Stomach (tissue), 4 donors: ENCODE measurements around the gene CCDC158.

ENCODE experiments used
- POLR2A ChIP-seq, 4 donors: fragments of 450-650 bp; IDR thresholded peaks; one replicate each; pipeline ENCODE4 v1.6.1; 2016; ENCODE audit warnings: antibody characterized with exemption in 4 of 4, control low read depth in 2 of 4, mild to moderate bottlenecking in 1 of 4, moderate library complexity in 1 of 4
- TF ChIP-seq, protein P1 (sequence below), 7 experiments: fragments of 450-650 bp in 4 of 7; fragments of 200-600 bp in 3 of 7; sonication (generic) in 3 of 7; IDR thresholded peaks; one replicate each; pipeline ENCODE4 v1.5.1; 2016 to 2019; ENCODE audit warnings: antibody characterized with exemption in 7 of 7, control low read depth in 2 of 7, mild to moderate bottlenecking in 1 of 7

DNA sequence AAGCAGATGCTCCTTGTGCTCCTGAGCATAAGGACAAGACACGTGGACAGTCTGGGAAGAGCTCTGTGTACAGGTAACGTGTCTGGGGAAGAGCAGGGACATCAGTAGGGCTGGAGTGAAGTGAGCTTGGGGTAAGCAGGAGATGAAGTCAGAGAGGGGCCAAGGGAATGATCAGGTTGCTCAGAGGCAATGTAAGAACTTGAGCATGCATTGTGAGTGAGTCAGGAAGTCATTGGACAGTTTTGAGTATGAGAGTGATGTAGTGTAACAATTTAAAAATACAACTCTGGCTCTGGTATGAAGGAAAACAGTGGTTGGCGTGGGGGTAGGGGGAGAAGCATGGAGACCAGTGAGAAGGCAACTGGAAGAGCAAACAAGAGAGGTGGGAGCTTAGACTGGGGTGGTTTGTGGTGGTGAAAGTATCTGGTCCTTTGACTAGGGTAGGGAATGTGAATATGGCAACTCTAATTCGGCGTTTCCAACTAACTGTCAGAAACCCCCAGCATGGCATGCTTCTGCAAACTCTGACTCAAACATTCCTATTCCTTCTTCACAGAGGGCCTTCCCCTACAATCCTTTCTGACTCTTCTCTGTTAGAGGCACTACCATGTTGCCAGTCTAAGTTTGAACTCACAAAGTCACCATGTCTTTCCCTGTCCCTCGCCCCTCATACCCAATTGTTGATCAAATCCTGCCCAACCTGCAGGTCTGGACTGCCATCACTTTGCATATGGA lies 57.2 kb downstream of the CCDC158 start:
- TF ChIP-seq POLR2A (IDR thresholded peaks at IDR 0.05), result no peak
- TF ChIP-seq, protein P1, sequence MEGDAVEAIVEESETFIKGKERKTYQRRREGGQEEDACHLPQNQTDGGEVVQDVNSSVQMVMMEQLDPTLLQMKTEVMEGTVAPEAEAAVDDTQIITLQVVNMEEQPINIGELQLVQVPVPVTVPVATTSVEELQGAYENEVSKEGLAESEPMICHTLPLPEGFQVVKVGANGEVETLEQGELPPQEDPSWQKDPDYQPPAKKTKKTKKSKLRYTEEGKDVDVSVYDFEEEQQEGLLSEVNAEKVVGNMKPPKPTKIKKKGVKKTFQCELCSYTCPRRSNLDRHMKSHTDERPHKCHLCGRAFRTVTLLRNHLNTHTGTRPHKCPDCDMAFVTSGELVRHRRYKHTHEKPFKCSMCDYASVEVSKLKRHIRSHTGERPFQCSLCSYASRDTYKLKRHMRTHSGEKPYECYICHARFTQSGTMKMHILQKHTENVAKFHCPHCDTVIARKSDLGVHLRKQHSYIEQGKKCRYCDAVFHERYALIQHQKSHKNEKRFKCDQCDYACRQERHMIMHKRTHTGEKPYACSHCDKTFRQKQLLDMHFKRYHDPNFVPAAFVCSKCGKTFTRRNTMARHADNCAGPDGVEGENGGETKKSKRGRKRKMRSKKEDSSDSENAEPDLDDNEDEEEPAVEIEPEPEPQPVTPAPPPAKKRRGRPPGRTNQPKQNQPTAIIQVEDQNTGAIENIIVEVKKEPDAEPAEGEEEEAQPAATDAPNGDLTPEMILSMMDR (IDR thresholded peaks at IDR 0.05), result no peak
